Liver (tissue), 9 donors: ENCODE results near the gene NFAT5. TPM values are rescaled to one million over a fixed set of nuclear protein-coding genes. Genes with fewer than 3 reads are reported as not detected.

Experiments used
- DNase-seq: peaks from one replicate; pipeline ENCODE4 v3.0.0-alpha.2; 2017; ENCODE audit warnings: low spot score
- H3K27ac ChIP-seq, 2 donors: one replicate each; pipeline ENCODE4 v1.7.0; 2013; ENCODE audit warnings: inconsistent platforms in 2 of 2, low read length in 2 of 2, control low read depth in 1 of 2, low read depth in 1 of 2, mild to moderate bottlenecking in 1 of 2
- H3K27me3 ChIP-seq, 4 donors: one replicate each; pipeline versions ENCODE4 v1.6.1 to v1.7.0; 2013; ENCODE audit warnings: low read length in 3 of 4, inconsistent platforms in 1 of 4, mild to moderate bottlenecking in 1 of 4, moderate library complexity in 1 of 4; ENCODE audit not compliant: control insufficient read depth in 4 of 4, insufficient read depth in 4 of 4
- H3K36me3 ChIP-seq, 4 donors: one replicate each; pipeline versions ENCODE4 v1.6.1 to v1.7.0; 2013; ENCODE audit warnings: low read length in 3 of 4, mild to moderate bottlenecking in 3 of 4, low read depth in 1 of 4, moderate library complexity in 1 of 4; ENCODE audit not compliant: control insufficient read depth in 4 of 4, insufficient read depth in 3 of 4
- H3K4me1 ChIP-seq, 4 donors: one replicate each; pipeline versions ENCODE4 v1.6.1 to v1.7.0; 2013; ENCODE audit warnings: low read length in 3 of 4, mild to moderate bottlenecking in 3 of 4, moderate library complexity in 1 of 4; ENCODE audit not compliant: control insufficient read depth in 4 of 4, insufficient read depth in 4 of 4
- H3K4me3 ChIP-seq, 3 donors: one replicate each; pipeline versions ENCODE4 v1.6.1 to v1.7.0; 2013; ENCODE audit warnings: low read length in 3 of 3, control low read depth in 1 of 3, low read depth in 1 of 3, mild to moderate bottlenecking in 1 of 3
- H3K9ac ChIP-seq, 2 donors: one replicate each; pipeline ENCODE4 v1.7.0; 2013; ENCODE audit warnings: low read length in 2 of 2, mild to moderate bottlenecking in 2 of 2, moderate library complexity in 2 of 2, control low read depth in 1 of 2, low read depth in 1 of 2
- H3K9me3 ChIP-seq, 4 donors: one replicate each; pipeline versions ENCODE4 v1.6.1 to v1.7.0; 2013; ENCODE audit warnings: low read length in 3 of 4; ENCODE audit not compliant: control insufficient read depth in 4 of 4
- EGR1 ChIP-seq, 2 donors: IDR thresholded peaks; 2 replicates each; pipeline ENCODE4 v1.6.1; 2016 to 2018; ENCODE audit warnings: antibody characterized with exemption in 2 of 2, low read depth in 2 of 2
- FOXA1 ChIP-seq: IDR thresholded peaks from 2 replicates; pipeline ENCODE4 v1.6.1; 2016; ENCODE audit warnings: antibody characterized with exemption
- FOXA2 ChIP-seq: IDR thresholded peaks from 2 replicates; pipeline ENCODE4 v1.6.1; 2016; ENCODE audit warnings: antibody characterized with exemption
- GABPA ChIP-seq, 2 donors: IDR thresholded peaks in 1 of 2; conservative IDR thresholded peaks in 1 of 2; 2 replicates each; pipeline ENCODE4 v1.6.1; 2016; ENCODE audit warnings: antibody characterized with exemption in 2 of 2, mild to moderate bottlenecking in 1 of 2, moderate library complexity in 1 of 2
- HNF4A ChIP-seq, 2 donors: conservative IDR thresholded peaks; 2 replicates each; pipeline ENCODE4 v1.6.1; 2016; ENCODE audit warnings: antibody characterized with exemption in 2 of 2, mild to moderate bottlenecking in 2 of 2
- HNF4G ChIP-seq: IDR thresholded peaks from 2 replicates; pipeline ENCODE4 v1.6.1; 2016; ENCODE audit warnings: antibody characterized with exemption
- NR2F2 ChIP-seq: IDR thresholded peaks from 2 replicates; pipeline ENCODE4 v1.6.1; 2016; ENCODE audit warnings: antibody characterized with exemption
- RAD21 ChIP-seq, 2 donors: IDR thresholded peaks; 2 replicates each; pipeline ENCODE4 v1.6.1; 2016; ENCODE audit warnings: antibody characterized with exemption in 2 of 2, mild to moderate bottlenecking in 2 of 2
- RXRA ChIP-seq, 2 donors: IDR thresholded peaks; 2 replicates each; pipeline ENCODE4 v1.6.1; 2017 to 2018; ENCODE audit warnings: antibody characterized with exemption in 2 of 2, mild to moderate bottlenecking in 1 of 2
- SP1 ChIP-seq: IDR thresholded peaks from 2 replicates; pipeline ENCODE4 v1.6.1; 2018; ENCODE audit warnings: antibody characterized with exemption, mild to moderate bottlenecking
- TAF1 ChIP-seq: conservative IDR thresholded peaks from 2 replicates; pipeline ENCODE4 v1.6.1; 2016; ENCODE audit warnings: antibody characterized with exemption, mild to moderate bottlenecking
- YY1 ChIP-seq: IDR thresholded peaks from 2 replicates; pipeline ENCODE4 v1.6.1; 2016; ENCODE audit warnings: antibody characterized with exemption, mild to moderate bottlenecking
- WGBS: extraction: QIAGEN DNeasy Blood & Tissue Kit; methylation state at CpG from one replicate; pipeline ENCODE4 v1.1.7; 2013; 5-methylcytosine and 5-hydroxymethylcytosine counted together
- polyA plus RNA-seq, 2 donors: library from polyadenylated mRNA; stranded (reverse) in 1 of 2; unstranded in 1 of 2; fragments of 200-250 nt in 1 of 2; fragments of >200 nt in 1 of 2; fragmentation: Nextera tagmentation in 1 of 2; extraction: Ambion mirVana in 1 of 2; gene quantifications; one replicate each; pipeline versions ENCODE4 v1.2.1 to v1.2.3, GENCODE V29; 2013 to 2015
- total RNA-seq, 2 donors: library from RNA; depleted of rRNA; stranded (reverse); fragments of >200 nt; gene quantifications; one replicate each; pipeline ENCODE4 v1.2.3, GENCODE V29; 2014
- TF ChIP-seq, protein P1 (sequence below): fragments of 150-350 bp; IDR thresholded peaks from 2 replicates; pipeline ENCODE4 v1.5.1; 2017; ENCODE audit warnings: improper control_type of control experiment, low read depth, low read length; ENCODE audit not compliant: missing input control
- TF ChIP-seq, protein P2 (sequence below): IDR thresholded peaks from 2 replicates; pipeline ENCODE4 v1.6.1; 2016; ENCODE audit warnings: antibody characterized with exemption
- donor health status: healthy.
- donor health status: healthy.
- donor health status: healthy.
- donor health status: healthy.
- donor health status: healthy.

NFAT5 gene
- total and polyA plus RNA-seq, 4 donors, result 1.5 to 21.0 (median 11.2) TPM

DNA sequence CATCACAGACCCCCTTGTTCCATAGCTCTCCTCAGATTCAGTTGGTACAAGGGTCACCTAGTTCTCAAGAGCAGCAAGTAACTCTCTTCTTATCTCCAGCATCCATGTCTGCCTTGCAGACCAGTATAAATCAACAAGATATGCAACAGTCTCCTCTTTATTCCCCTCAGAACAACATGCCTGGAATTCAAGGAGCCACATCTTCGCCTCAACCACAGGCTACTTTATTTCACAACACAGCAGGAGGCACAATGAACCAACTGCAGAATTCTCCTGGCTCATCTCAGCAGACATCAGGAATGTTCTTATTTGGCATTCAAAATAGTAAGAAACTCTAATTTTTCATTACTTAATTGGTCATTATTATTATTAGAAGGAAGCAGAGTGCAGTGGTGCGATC is 128.2 kb downstream of the NFAT5 start (continued):
- TF ChIP-seq, protein P1, sequence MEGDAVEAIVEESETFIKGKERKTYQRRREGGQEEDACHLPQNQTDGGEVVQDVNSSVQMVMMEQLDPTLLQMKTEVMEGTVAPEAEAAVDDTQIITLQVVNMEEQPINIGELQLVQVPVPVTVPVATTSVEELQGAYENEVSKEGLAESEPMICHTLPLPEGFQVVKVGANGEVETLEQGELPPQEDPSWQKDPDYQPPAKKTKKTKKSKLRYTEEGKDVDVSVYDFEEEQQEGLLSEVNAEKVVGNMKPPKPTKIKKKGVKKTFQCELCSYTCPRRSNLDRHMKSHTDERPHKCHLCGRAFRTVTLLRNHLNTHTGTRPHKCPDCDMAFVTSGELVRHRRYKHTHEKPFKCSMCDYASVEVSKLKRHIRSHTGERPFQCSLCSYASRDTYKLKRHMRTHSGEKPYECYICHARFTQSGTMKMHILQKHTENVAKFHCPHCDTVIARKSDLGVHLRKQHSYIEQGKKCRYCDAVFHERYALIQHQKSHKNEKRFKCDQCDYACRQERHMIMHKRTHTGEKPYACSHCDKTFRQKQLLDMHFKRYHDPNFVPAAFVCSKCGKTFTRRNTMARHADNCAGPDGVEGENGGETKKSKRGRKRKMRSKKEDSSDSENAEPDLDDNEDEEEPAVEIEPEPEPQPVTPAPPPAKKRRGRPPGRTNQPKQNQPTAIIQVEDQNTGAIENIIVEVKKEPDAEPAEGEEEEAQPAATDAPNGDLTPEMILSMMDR, result no peak
- TF ChIP-seq HNF4A (conservative IDR thresholded peaks at IDR 0.05), result no peak
- TF ChIP-seq, protein P2, sequence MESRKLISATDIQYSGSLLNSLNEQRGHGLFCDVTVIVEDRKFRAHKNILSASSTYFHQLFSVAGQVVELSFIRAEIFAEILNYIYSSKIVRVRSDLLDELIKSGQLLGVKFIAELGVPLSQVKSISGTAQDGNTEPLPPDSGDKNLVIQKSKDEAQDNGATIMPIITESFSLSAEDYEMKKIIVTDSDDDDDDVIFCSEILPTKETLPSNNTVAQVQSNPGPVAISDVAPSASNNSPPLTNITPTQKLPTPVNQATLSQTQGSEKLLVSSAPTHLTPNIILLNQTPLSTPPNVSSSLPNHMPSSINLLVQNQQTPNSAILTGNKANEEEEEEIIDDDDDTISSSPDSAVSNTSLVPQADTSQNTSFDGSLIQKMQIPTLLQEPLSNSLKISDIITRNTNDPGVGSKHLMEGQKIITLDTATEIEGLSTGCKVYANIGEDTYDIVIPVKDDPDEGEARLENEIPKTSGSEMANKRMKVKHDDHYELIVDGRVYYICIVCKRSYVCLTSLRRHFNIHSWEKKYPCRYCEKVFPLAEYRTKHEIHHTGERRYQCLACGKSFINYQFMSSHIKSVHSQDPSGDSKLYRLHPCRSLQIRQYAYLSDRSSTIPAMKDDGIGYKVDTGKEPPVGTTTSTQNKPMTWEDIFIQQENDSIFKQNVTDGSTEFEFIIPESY, result no peak
- no peak for TF ChIP-seq TAF1
- no peak for TF ChIP-seq EGR1 (IDR thresholded peaks at IDR 0.05; ENCODE audit: low read depth in 2 of 2)
- no peak for TF ChIP-seq NR2F2
- no peak for TF ChIP-seq FOXA1
- TF ChIP-seq SP1, result no peak
- no peak for TF ChIP-seq FOXA2
- TF ChIP-seq RAD21 (IDR thresholded peaks at IDR 0.05), result no peak

DNA sequence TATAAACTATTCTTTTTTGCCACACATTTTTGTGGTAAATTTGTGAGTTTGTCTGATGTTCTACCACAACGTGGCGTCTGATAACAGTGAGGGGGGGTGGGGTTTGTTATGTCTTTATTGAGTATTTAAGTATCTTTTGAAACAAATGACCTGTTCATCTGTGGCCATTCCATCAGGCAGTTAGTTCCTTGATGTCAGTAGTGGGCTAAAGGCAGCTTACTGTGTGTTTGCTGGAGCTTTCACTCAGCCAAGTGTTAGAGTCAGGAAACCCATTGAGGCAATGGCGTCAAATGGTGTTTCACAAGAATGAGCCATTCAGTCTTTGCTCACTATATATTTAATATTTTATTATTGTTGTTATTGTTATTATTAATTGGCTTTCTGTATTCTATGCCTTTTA is 132.6 kb downstream of the NFAT5 start:
- DNase-seq, result no peak
- Histone ChIP-seq H3K4me1 (no peaks in the 10 kb centered on the region), H3K27me3 (no peaks in the 10 kb centered on the region), H3K27ac (no peak overlapping the region), H3K9ac (no peak overlapping the region), H3K36me3 (peaks cover 2 to 41% (median 32%) of the 10 kb centered on the region in 4 donors), H3K4me3 (no peak overlapping the region), H3K9me3 (no peaks in the 10 kb centered on the region)
- 97% methylated on average over 3 of the region's 3 CpGs for WGBS
- TF ChIP-seq YY1, result no peak

DNA sequence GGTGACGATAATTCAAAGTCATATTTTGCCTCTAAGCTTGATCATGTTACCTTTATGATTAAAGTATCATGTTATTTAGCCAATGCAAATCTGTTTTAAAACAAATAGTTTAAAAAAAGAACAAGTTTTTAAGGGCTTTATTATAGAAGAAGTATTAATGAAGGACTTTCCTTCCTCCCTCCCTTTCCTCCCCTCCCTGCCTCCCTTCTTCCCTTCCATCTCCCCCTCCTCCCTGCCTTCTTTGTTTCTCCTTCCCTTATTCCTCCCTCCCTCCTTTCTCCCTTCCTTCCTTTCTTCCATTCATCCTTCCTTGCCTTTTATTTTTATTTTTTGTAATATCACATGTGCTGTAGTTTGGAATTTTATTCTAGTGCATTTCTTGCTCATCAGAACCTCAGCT is 134.1 kb downstream of the NFAT5 start:
- no peaks in the 10 kb centered on the region for H3K4me1 ChIP-seq
- H3K9ac ChIP-seq, result no peak overlapping the region
- TF ChIP-seq EGR1 (IDR thresholded peaks at IDR 0.05; ENCODE audit: low read depth in 2 of 2), result no peak
- TF ChIP-seq, protein P1, result no peak
- no peak for TF ChIP-seq FOXA1
- no peak for TF ChIP-seq SP1
- TF ChIP-seq HNF4G, result no peak
- no peak for TF ChIP-seq HNF4A (conservative IDR thresholded peaks at IDR 0.05)
- TF ChIP-seq, protein P2, result no peak
- TF ChIP-seq RXRA (IDR thresholded peaks at IDR 0.05), result no peak
- no peak for TF ChIP-seq GABPA (IDR thresholded peaks at IDR 0.05 in 1 of 2, conservative IDR thresholded peaks at IDR 0.05 in 1 of 2)
- TF ChIP-seq RAD21 (IDR thresholded peaks at IDR 0.05), result no peak
- no peak overlapping the region for H3K27ac ChIP-seq
- H3K9me3 ChIP-seq, result no peaks in the 10 kb centered on the region
- H3K4me3 ChIP-seq, result no peak overlapping the region
- WGBS, result 97% methylated on average over 1 of the region's 1 CpG
- H3K27me3 ChIP-seq, result no peaks in the 10 kb centered on the region
- H3K36me3 ChIP-seq, result peaks cover 1 to 26% (median 22%) of the 10 kb centered on the region in 4 donors
- DNase-seq, result no peak
